Fibroblast of skin of scalp (primary cell): ENCODE data around the gene HMG20A.

Source experiments
- DNase-seq: peaks from one replicate; pipeline ENCODE4 v3.0.0-alpha.2; 2013

Gene HMG20A

DNA sequence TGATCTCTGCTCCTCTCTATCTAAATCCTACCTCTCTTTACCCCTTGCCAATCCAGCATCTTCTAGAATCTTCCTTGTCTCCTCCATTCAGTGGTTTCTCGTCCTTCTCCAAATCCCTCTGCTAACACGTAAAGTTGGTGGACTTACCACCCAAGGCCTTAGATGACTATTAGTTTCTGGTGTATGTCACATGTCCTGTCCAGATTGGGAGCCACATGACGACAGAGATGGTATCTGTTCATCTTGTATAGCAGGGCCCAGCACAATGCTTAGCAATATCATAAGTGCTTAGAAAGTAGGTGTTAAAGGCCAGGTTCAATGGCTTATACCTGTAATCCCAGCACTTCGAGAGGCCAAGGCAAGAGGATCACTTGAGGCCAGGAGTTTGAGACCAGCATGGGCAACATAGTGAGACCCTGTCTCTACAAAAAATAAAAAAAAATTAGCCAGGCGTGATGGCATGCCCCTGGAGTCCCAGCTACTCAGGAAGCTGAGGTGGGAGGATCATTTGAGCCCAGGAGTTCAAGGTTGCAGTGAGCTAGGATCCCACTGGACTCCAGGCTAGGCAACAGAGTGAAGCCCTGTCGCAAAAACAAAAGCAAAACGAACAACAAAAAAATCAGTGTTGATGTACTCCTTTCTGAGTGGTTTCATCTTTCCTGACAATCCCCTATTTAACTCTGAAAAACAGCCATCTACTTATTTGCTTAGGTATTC lies 81.8 kb downstream of the HMG20A start:
- DNase-seq: no peak

DNA sequence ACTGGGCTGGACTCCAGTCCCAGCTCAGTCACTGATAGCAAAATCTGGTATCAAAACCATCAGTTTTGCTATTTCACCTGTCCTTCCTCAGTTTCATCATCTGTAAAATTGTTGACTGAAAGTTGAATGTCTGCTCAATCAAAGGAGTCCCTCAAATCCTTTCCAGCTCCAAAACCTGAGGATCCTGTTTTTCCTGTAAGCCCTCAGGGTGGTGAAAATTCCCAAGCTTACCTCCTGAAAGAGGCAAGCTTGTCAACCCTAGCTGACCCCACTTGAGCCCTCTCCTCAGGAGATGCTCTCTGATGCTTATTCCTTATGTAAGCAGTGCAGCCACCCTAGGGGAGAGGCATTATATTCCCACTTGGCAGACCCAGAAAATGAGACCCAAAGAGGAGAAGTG lies 82.6 kb downstream of the HMG20A start:
- no peak for DNase-seq

DNA sequence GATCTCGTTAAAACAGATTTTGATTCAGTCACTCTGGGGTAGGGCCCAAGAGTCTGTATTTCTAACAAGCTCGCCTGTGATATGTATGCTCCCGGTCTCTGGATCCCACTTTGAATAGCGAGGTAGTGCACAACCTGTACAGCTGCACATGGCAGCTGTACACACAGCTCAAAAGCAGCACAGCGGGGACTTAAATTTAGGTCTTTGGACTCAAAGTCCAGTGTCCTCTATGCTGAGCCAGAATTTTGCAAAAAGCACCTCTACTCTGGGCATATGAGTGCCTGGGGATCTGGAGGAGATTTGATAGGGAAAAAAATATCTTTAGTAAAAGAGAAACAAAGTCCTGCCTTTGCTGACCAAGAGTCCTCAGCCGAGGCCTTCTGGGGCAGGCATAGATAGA lies 83.1 kb downstream of the HMG20A start:
- DNase-seq: no peak

DNA sequence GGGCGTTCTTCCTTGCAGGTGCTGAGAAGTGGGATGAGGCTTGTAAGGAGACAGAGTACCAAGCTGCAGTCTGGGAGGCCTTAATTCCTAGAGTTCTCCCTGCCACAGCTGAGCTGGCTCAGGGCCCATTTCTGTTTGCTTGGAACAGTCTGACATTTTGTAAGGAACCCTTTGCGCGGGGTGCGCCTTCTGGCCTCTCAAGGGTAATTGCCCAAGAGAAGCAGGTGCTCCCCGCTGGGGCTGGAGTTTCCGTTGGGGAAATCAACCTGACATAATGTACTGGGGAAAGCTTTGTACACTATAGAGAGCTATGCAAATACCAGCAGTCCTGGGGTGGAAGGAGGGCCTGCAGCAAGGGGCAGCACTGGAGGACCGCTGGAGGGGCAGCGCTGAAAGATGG lies 83.6 kb downstream of the HMG20A start:
- DNase-seq: no peak

DNA sequence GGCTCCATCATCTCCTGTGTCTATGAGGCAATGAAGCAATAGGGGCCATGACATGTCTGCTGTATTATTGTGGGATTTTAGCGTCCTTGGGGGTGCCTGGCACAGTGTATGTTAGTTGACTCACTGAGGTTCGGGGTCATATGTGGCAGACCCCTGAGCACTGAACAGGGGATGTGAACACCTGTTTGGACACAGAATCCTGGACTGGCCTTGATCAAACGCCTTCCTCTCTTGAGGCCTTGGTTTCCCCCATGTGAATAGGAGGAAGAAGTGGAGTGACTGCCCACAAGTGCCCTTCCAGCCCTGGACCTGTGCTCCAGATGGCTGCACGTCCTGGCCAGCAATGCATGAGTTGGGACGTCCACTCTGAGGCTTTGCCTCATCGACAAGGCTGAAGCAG lies 84.2 kb downstream of the HMG20A start:
- DNase-seq: no peak

DNA sequence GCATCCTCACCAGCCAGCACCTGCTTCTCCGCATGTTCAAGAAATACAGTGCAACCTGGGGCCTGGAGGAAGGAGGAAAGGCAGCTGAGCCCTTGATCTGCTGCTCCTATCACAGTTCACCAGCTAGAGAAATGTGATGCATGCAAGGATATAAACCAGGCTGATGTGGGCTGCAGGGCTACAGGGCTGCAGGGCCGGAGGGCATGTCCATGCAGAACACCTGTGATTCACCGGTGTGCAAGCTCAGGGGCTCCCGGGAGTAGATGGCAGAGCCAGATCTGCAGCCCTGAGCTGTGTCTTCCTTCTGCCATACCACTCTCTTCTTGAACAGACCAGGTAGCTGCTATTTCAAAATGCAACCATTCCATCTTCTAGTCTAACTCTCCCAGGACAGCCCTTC lies 84.9 kb downstream of the HMG20A start:
- no peak for DNase-seq

DNA sequence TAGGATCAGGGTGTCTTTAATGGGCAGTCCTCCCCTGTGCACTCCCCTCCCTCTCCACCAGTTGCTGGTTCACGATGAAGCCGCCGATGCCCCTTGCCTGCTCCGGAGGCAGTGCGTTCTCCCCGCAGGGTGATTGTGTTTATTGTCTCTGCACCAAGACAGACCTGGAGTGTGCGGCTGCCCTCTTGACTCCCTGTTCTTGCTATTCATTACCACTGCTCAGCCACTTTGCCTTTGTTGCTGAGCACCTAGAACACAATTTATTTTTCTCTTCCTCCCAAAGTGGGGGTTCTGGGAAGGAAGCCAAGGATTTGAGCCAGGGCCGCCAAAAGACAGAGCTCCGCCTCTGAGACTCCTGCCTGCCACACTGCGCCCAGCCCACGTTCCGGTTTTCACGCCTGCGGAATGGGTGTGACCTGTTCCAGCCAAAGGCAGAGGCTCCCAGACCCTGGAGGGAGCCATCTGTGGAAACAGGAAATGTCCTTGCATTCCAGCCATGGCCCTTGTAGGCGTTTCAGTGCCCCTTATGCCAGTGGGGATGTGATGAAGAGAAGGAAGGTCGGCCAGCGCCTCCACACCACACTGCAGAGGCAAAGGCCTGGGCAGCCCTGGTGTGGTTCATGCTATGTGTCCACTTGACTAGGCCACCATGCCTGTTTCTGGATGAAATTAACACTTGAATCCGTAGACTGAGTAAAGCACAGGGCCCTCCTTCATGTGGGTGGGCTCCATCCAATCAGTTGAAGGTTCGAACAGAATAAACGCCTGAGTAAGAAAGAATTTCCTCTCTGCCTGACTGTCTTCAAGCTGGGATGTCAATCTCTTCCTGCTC lies 85.8 kb downstream of the HMG20A start:
- DNase-seq: no peak

DNA sequence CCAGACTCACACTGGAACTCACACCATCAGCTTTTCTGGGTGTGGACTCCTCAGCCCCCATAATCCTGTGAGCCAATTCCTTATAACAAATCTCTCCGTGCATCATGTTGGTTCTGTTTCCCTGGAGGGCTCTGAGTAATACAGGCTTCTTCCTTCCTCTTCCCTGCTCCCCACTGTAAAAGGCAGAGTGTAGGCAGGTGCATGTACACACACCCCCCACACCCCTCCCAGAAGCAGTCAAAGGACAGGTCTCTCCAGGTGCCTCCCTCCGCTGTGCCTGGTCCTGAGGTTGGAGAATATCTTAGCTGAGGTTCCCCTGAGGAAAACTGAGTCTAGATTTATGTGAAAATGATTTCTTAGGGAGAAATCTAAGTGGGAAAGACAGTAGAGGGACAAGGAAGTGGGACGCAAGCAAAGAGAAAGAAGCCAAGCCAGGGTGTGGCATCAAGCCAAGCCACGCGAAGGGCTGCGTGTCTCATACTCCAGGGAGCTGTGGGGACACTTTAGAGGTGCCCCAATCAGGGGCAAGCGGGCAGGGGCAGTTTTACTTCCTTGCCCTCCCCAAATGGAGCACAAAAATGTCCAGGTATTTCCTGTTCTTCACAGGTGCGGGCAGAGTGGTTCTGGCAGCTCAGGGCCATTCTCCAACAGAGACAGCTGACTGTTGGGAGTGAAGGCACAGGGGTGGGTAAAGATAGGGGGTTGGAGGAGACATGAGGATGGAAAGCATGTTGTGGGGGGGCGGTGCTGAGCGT lies 86.6 kb downstream of the HMG20A start:
- peak; percentile 29 for DNase-seq

DNA sequence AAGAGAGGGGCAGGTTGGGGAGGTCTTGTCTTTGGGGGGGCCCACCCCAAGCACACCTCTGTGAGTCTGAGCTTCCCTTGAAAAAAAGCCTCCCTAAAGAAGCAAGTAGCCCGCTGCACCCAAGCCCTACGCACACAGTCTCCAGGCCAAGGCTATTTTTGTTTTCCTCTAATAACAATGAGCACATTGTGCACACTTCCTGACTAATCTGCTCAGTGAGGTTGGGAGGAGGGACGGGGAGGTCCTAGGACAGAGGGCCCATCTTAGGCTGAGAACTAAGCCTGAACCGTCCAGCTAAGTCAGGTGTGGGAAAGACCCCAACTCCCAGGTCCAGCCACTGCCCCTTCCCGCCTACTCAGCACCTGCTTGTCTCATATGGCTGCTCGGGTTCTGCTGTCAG lies 87.2 kb downstream of the HMG20A start:
- DNase-seq: no peak

DNA sequence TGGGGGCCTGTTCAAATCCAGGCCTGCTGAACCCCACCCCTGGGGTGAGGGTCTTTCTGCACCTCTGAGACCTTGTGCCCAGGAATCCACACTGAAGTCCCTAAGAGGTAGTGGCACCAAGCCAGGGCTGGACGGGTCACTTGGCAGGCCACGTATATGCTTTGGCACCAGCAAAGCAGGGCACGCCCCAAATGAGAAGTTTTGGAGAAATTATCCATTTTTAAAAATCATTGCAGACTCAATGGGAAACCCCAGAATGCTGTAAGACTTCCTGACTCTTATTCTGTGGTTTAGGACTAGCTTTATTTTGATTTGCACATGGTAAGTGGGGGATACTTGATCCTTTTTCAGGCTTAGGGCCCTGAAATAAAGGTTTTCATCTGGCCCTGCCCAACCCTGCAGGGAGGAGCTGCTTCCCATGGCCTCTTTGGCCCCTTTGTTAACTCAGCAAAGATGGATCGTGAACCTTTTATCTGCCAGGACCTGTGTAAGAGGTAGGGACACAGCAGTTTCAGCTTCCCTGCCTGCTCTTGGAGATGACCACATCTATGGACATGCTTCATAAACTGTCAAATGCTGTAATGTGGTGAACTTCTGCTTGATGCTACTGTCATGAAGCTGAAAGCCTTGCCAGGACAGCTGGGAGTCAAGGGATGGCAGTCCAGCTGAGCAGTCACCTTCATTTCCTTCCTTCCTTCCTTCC lies 88.0 kb downstream of the HMG20A start:
- DNase-seq: no peak

DNA sequence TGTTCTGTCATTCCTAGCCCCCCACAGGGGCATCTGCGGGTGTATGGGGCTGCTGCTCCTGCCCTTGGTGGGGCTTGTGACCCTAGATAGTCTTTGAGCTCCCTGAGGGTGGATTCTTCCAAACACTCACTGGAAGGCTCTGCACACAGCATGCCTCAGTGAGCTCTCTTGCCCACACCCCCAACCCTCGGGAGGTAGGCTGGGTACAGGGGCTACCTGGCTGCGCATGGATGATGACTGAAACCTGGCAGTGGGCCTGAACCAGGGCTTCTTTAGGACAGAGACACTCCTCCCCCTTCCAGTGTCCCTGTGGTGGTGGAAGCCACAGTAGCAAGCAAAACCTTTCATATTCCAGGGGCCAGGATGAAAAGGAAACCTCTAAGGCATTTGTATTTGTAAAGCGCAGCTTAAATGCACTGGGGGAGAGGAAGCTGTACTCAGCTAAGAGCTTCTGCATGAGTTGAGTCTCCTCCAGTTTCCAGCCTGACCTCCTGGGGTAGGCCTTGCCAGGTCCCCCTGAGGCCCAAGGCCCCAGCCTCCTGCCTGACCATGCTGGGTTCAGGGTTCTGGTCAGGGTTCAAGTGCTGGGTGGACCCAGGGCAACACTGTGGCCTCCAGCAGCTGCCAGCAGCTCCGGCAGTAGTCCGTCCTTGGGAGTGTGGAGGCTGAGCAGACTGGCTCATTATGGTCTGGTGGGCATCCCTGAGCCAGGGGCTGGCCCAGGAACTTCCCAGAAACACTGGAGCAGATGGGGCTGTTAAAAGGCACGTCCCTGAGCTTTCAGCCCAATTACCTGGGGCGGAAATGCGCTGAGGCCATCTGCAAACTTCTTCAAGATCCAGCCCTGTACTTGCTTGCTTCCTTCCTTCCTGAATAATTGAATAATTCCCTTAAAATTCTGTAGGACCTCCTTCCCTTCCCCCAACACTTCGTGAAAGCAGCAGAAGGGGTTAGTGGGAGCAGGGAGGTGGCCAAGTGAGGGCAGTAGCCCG lies 89.7 kb downstream of the HMG20A start:
- DNase-seq: no peak

DNA sequence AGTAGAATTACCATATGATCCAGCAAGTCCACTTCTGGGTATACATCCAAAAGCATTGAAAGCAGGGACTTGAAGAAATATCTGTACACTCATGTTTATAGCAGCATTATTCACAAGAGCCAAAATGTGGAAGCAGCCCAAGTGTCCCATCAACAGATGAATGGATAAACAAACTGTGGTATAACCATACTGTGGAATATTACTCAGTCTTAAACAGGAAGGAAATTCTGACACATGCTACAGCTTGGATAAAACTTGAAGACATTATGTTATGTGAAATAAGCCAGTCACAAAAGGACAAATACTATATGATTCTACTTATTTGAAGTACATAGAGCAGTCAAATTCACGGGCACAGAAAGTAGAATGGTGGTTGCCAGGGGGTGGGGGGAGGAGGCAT lies 91.2 kb downstream of the HMG20A start:
- DNase-seq: no peak

DNA sequence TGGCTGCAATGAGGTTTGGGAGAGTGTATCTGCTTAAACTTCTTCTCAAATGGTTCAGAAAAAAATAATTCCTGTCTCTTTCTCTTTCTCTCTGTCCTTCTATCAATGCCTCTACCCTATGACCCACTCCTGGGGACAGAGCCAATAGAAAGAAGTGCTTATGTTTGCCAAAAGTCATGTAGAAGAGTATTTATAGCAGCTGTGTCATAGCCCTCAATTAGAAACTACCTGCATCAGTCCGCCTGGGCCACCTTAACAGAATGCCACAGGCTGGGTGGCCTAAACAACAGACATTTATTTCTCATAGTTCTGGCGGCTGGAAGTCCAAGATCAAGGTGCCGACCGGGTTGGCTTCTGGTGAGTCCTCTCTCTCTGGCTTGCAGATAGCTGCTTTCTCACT lies 92.5 kb downstream of the HMG20A start:
- no peak for DNase-seq

DNA sequence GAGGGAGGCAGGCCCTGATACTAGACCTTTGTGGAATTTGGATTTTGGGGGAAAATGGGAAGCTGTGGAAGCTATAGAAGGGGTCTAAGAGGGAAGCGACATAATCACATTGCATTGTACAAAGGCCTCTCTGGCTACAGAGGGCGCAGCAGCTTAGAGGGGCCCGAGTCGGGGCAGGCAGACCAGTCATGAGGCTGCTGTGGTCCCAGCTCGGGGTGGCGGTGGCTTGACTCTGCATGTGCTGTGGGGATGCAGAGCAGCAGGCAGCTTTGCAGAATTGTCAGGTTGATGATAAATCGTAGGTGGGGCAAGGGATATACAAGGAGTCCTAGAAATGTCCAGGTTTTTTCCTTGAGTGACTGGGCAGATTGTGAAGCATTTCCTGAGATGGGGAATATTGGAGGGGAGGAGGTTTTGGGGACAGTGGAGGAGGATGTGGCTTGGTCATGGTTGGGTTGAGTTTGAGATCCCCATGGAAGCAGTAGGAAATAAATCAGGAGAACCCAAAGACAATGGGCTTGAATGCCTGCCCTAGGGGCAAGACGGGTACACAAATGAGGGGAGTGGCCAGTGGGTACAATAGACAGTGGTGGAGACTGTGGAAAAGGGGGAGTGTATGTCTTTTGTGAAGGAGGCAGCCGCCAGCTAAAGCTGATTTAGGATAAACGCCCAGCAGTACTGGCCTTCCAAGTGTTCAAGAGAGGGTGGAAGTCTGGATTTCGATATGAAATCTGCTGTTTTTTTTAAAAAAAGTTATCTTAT lies 94.1 kb downstream of the HMG20A start:
- DNase-seq: no peak

DNA sequence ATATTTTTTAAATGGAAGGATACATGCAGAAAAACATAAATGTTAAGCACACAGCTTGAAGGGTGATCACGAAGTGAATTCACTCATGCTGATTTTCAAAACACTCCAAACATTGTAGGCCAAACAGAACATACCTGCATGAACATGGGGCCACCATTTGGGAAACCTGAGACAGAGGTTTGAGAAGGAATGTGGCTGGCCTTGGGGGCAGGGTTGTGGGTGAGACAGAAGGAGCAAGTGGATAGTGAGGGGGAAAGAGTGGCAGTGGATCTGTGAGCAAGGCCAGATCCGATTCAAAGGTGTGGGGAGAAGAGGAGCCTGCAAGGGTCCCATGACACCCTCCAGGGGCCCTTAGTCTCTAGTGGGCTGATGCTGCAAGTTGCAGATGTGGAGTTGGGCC lies 94.9 kb downstream of the HMG20A start:
- DNase-seq: no peak

DNA sequence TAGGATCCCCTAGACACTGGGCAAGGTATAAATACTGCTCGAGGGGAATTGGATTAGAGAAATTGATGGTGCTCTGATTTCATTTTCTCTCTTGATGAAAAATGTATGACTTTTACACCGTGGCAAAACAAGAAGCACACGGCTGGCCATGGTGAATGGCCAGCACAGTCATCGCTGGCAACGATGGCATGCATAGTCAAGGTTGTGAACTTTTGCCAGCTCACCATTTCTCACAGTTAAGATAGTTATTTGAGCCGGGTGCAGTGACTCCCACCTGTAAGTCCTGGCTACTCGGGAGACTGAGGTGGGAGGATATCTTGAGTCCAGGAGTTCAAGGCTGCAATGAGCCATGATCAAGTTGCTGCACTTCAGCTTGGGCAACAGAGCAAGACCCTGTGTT lies 95.4 kb downstream of the HMG20A start:
- no peak for DNase-seq

DNA sequence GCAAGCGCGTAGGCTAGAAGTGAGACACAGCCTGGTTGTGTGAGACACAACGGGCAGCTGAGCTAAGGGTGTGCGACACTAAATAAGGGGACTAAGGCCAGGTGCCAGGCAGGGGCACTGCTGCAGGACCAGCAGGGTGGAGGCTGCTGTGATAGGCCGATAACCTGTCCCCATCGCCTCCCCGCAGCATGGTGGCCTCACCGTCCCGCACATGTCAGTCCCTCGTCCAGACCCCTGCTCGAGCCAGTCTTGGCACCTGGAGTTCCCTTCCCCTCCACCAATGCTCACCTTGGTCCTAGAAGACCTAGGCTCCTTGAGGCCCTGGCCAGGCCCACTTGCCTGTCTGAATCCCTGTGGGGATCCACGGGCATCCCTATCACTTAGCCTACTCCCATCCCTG lies 96.1 kb downstream of the HMG20A start:
- DNase-seq: no peak

DNA sequence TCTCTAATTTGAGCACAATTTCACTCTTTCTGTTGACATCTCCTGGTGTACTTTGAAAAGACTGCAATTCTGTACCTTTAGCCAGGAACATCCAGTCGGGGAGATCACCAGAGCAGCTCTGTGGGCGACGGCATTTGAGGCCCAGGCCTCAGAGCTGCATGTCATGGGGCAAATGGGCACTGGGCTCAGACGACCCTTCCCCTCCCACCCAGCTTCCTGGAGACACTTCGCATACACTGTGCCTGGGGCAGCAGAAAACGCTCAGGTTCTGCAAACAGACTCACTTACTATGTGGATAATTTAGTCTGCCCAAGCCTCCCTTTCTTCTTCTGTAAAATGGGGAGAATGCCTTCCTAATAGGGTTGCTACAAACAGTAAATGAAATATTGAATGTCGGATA lies 96.9 kb downstream of the HMG20A start:
- DNase-seq: no peak

DNA sequence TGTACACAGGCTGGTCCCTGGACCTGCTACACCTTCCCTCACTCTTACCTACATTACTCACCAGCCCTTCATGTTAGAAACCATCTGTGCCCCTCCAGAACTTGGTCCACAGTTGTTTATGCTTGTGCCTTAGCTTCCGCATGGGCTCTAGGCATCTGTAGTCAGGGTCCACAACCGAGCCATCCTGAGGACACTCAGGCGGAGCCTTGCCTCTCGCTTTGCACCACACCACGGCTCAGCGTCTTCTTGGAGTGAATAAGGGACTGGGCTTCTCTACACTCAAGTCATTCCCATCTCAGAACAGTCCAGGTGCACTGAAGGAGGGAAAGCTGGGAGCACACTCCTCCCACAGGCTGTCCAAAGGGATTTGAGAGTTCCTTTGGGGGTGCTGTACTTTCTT lies 97.8 kb downstream of the HMG20A start:
- no peak for DNase-seq

DNA sequence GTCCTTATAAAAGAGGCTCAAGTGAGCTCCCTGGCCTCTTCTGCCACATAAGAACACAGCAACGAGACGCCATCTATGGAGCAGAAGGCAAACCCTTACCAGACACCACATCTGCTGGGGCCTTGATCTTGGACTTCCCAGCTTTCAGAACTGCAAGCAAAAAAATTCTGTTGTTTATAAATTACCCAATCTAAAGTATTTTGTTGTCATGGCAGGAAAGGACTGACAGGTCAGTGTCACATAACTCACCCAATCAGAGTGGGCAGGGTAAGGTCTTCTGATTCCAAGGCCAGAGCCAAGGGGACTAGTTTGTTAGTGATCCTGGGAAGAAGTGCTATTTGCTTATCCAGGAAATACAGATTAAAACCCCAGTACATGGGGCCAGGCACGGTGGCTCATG lies 98.9 kb downstream of the HMG20A start:
- no peak for DNase-seq

DNA sequence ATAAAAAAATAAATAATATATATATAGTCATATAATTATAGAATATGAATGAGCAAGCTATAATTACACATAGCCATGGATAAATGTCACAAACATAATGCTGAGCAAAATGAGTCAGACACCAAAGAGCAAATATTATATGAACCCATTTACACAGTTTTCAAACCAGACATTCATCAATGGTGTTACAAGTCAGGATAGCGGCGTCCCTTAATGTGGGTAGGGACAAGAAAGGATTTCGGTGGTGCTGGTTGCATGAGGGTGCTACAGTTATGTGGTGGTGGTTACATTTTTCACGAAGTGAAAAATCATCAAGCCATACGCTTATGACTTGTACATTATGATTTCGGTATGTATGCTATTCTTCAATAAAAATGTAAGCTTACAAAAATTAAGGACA lies 100.5 kb downstream of the HMG20A start:
- no peak for DNase-seq
